IMR-90 (cell line): Measurements from ENCODE around the gene SRGAP3. TPM values are rescaled to one million over a fixed set of nuclear protein-coding genes. Genes with fewer than 3 reads are reported as not detected.

Source experiments
- ATAC-seq: fragments of 200-7000 bp; cut with Tn5 transposase; 2 replicates; pipeline ENCODE4 v1.9.1; 2020; ENCODE audit warnings: low read depth, mild to moderate bottlenecking, moderate library complexity
- BruUV-seq: library from RNA; stranded (reverse); fragments of 400-500 nt; replicated peaks from 2 replicates; lab custom pipeline; 2021; lab: Mats Ljungman, UMichigan
- CTCF ChIA-PET: fragments of 300-600 bp; formaldehyde crosslinking; extraction: SDS; loops from one replicate; lab custom pipeline; 2021; ENCODE audit warnings: antibody characterized with exemption; lab: Yijun Ruan, JAX
- POLR2A ChIA-PET: fragments of 300-600 bp; sonication (Branson Sonifier 250); formaldehyde crosslinking; loops from one replicate; lab custom pipeline; 2022; ENCODE audit warnings: antibody characterized with exemption; ENCODE audit not compliant: unreplicated experiment; lab: Charles Lee
- DNase-seq: peaks from one replicate; pipeline ENCODE4 v3.0.0; 2013
- H2AFZ ChIP-seq: replicated peaks from 2 replicates; pipeline ENCODE3; 2013; ENCODE audit warnings: low read length, mild to moderate bottlenecking; ENCODE audit not compliant: poor library complexity
- H2AK5ac ChIP-seq: 2 replicates; pipeline ENCODE4 v1.6.1; 2013; ENCODE audit warnings: low read depth, low read length, inconsistent platforms
- H2AK9ac ChIP-seq: replicated peaks from 2 replicates; pipeline ENCODE3; 2013; ENCODE audit warnings: mild to moderate bottlenecking, low read depth, low read length, moderate library complexity; ENCODE audit not compliant: poor library complexity
- H2BK120ac ChIP-seq: 2 replicates; pipeline ENCODE4 v1.6.1; 2013; ENCODE audit warnings: low read depth, low read length, inconsistent platforms
- H2BK15ac ChIP-seq: 3 replicates; pipeline ENCODE4 v1.6.1; 2013; ENCODE audit warnings: low read depth, low read length, inconsistent platforms
- H2BK20ac ChIP-seq: 2 replicates; pipeline ENCODE4 v1.6.1; 2013; ENCODE audit warnings: low read depth, mild to moderate bottlenecking, inconsistent platforms, low read length, moderate library complexity
- H2BK5ac ChIP-seq: 2 replicates; pipeline ENCODE4 v1.6.1; 2013; ENCODE audit warnings: mild to moderate bottlenecking, low read depth, low read length, inconsistent platforms; ENCODE audit not compliant: poor library complexity, severe bottlenecking
- H3K14ac ChIP-seq: replicated peaks from 2 replicates; pipeline ENCODE4 v1.6.1; 2013; ENCODE audit warnings: low read depth, low read length, inconsistent platforms
- H3K18ac ChIP-seq: 2 replicates; pipeline ENCODE4 v1.6.1; 2013; ENCODE audit warnings: low read depth, low read length, control low read depth
- H3K23ac ChIP-seq: 2 replicates; pipeline ENCODE4 v1.6.1; 2013; ENCODE audit warnings: low read depth, low read length, inconsistent platforms
- H3K27ac ChIP-seq: 2 replicates; pipeline ENCODE4 v1.5.1; 2013; ENCODE audit warnings: mild to moderate bottlenecking, control low read depth, low read length; ENCODE audit not compliant: insufficient read depth
- H3K27me3 ChIP-seq: 2 replicates; pipeline ENCODE4 v1.6.1; 2013; ENCODE audit warnings: low read length; ENCODE audit not compliant: control insufficient read depth, insufficient read depth
- H3K36me3 ChIP-seq: 2 replicates; pipeline ENCODE4 v1.6.1; 2013; ENCODE audit warnings: low read length, mixed read lengths; ENCODE audit not compliant: control insufficient read depth, insufficient read depth
- H3K4ac ChIP-seq: 2 replicates; pipeline ENCODE4 v1.6.1; 2013; ENCODE audit warnings: low read depth, low read length, inconsistent platforms
- H3K4me1 ChIP-seq: 2 replicates; pipeline ENCODE4 v1.6.1; 2013; ENCODE audit warnings: low read length, mixed read lengths; ENCODE audit not compliant: control insufficient read depth, insufficient read depth
- H3K4me2 ChIP-seq: 2 replicates; pipeline ENCODE4 v1.6.1; 2013; ENCODE audit warnings: low read depth, mild to moderate bottlenecking, control low read depth, low read length, moderate library complexity
- H3K4me3 ChIP-seq: 2 replicates; pipeline ENCODE4 v1.5.1; 2013; ENCODE audit warnings: low read depth, mild to moderate bottlenecking, control low read depth, low read length, moderate library complexity; ENCODE audit not compliant: insufficient read depth
- H3K56ac ChIP-seq: 2 replicates; pipeline ENCODE4 v1.6.1; 2013; ENCODE audit warnings: low read length, inconsistent platforms; ENCODE audit not compliant: insufficient read depth; ENCODE audit errors: extremely low read depth
- H3K79me1 ChIP-seq, 2 experiments: 2 replicates each; pipeline ENCODE4 v1.6.1; 2013; ENCODE audit warnings: low read length in 2 of 2, inconsistent platforms in 1 of 2, low read depth in 1 of 2
- H3K9ac ChIP-seq: 2 replicates; pipeline ENCODE4 v1.6.1; 2013; ENCODE audit warnings: low read depth, low read length, control low read depth
- H3K9me1 ChIP-seq: 2 replicates; pipeline ENCODE4 v1.6.1; 2013; ENCODE audit warnings: low read length, inconsistent platforms; ENCODE audit not compliant: insufficient read depth
- H3K9me3 ChIP-seq: 2 replicates; pipeline ENCODE4 v1.6.1; 2013; ENCODE audit warnings: low read length; ENCODE audit not compliant: control insufficient read depth, insufficient read depth
- H4K20me1 ChIP-seq: 2 replicates; pipeline ENCODE4 v1.6.1; 2013; ENCODE audit warnings: low read length, inconsistent platforms; ENCODE audit not compliant: insufficient read depth
- H4K5ac ChIP-seq: 2 replicates; pipeline ENCODE4 v1.6.1; 2013; ENCODE audit warnings: mild to moderate bottlenecking, low read depth, low read length, control low read depth
- H4K8ac ChIP-seq, 2 experiments: 2 replicates each; pipeline ENCODE4 v1.6.1; 2013; ENCODE audit warnings: low read depth in 2 of 2, low read length in 2 of 2, control low read depth in 1 of 2, inconsistent platforms in 1 of 2
- H4K91ac ChIP-seq: 2 replicates; pipeline ENCODE4 v1.6.1; 2013; ENCODE audit warnings: low read depth, low read length, inconsistent platforms; ENCODE audit not compliant: insufficient read depth
- CEBPB ChIP-seq: IDR thresholded peaks from 2 replicates; pipeline ENCODE4 v1.6.1; 2012; ENCODE audit warnings: low read depth, low read length, improper control_type of control experiment
- CHD1 ChIP-seq: IDR thresholded peaks from 2 replicates; pipeline ENCODE4 v1.6.1; 2012; ENCODE audit warnings: low read depth, low read length, improper control_type of control experiment
- ELK1 ChIP-seq: fragments of 150-350 bp; IDR thresholded peaks from 2 replicates; pipeline ENCODE4 v1.6.1; 2016; ENCODE audit warnings: low read depth, mild to moderate bottlenecking, low read length, moderate library complexity, borderline replicate concordance
- MAZ ChIP-seq: IDR thresholded peaks from 2 replicates; pipeline ENCODE4 v1.6.1; 2012; ENCODE audit warnings: low read depth, mild to moderate bottlenecking, low read length, improper control_type of control experiment, moderate library complexity, borderline replicate concordance
- MXI1 ChIP-seq: IDR thresholded peaks from 2 replicates; pipeline ENCODE4 v1.6.1; 2012; ENCODE audit warnings: low read depth, mild to moderate bottlenecking, low read length, moderate library complexity, borderline replicate concordance
- NFE2L2 ChIP-seq: fragments of 150-350 bp; IDR thresholded peaks from 2 replicates; pipeline ENCODE4 v1.6.1; 2016; ENCODE audit warnings: low read depth, mild to moderate bottlenecking, low read length
- POLR2A ChIP-seq: IDR thresholded peaks from 2 replicates; pipeline ENCODE4 v1.6.1; 2012; ENCODE audit warnings: mild to moderate bottlenecking, low read depth, low read length
- RAD21 ChIP-seq: IDR thresholded peaks from 2 replicates; pipeline ENCODE4 v1.6.1; 2012; ENCODE audit warnings: low read length, improper control_type of control experiment
- RCOR1 ChIP-seq: IDR thresholded peaks from 2 replicates; pipeline ENCODE4 v1.6.1; 2012; ENCODE audit warnings: mild to moderate bottlenecking, low read length, improper control_type of control experiment; ENCODE audit not compliant: insufficient replicate concordance
- SMC3 ChIP-seq: fragments of 150-350 bp; IDR thresholded peaks from 2 replicates; pipeline ENCODE4 v1.6.1; 2016; ENCODE audit warnings: low read depth, mild to moderate bottlenecking, antibody characterized with exemption, low read length, moderate library complexity
- USF2 ChIP-seq: fragments of 150-350 bp; IDR thresholded peaks from 2 replicates; pipeline ENCODE4 v1.6.1; 2017; ENCODE audit warnings: mild to moderate bottlenecking, antibody characterized with exemption, low read length, low read depth
- WGBS, 2 experiments: methylation state at CpG; one replicate each; pipeline versions ENCODE4 v1.1.5 to v1.1.7; 2013; ENCODE audit warnings: missing lambda C conversion rate in 2 of 2; ENCODE audit not compliant: insufficient read length in 1 of 2; ENCODE audit errors: extremely low coverage in 2 of 2; 5-methylcytosine and 5-hydroxymethylcytosine counted together
- dilution Hi-C: fragments of 300-500 bp; cut with HindIII; formaldehyde crosslinking; loops from one replicate; pipeline ENCODE4 v1.14.3; 2018; ENCODE audit warnings: low sequenced_read_pairs; ENCODE audit not compliant: unreplicated experiment
- in situ Hi-C: fragments of 300-500 bp; cut with MboI; formaldehyde crosslinking; loops from 3 replicates; pipeline ENCODE4 v1.14.3; 2019; ENCODE audit warnings: low sequenced_read_pairs, inconsistent platforms, mixed read lengths
- intact Hi-C: fragments of 100-400 bp; cut with micrococcal nuclease; formaldehyde crosslinking; loops from 2 replicates; pipeline ENCODE4 v1.10.0; 2022
- polyA plus RNA-seq, 3 experiments: library from polyadenylated mRNA; depleted of rRNA; stranded (reverse); fragments of >200 nt; gene quantifications; 2 replicates each; pipeline ENCODE4 v1.2.3, GENCODE V29; 2012; ENCODE audit warnings: low replicate concordance in 1 of 3
- total RNA-seq: library from RNA; depleted of rRNA; stranded (reverse); fragments of >200 nt; gene quantifications from 2 replicates; pipeline ENCODE4 v1.2.3, GENCODE V29; 2012

Gene SRGAP3
- total and polyA plus RNA-seq, 2 of the 4 experiments (the other 2 are of a cell fraction) = 0.68 to 1.4 TPM

DNA sequence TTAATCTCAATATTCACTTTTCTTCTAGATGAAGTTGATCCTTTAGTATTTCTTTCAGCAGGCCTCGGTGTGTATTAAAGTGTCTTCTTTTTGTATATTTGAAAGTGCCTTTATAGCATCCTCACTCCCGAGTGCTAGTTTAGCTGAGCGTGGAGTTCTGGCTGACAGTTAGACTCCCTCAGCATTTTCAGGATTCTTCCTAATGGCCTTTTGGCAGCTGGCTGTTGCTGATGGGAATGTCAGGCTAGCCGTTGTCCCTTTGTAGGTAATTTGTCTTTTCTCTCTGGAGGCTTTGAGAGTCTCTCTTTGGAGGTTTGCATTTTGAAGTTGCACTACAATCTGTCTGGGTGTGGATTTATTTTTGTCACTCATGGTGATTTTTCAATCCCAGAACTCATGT is 94.4 kb downstream of the SRGAP3 start:
- Histone ChIP-seq H3K4ac (no peak overlapping the region), H2BK15ac (no peak overlapping the region), H4K5ac (no peak overlapping the region), H3K4me1 (no peaks in the 10 kb centered on the region), H2BK20ac (no peak overlapping the region), H3K79me1 (no peaks in the 10 kb centered on the region), H2AFZ (no peak overlapping the region), H3K4me2 (no peak overlapping the region), H2AK9ac (no peak overlapping the region), H3K23ac (no peak overlapping the region), H3K14ac (no peak overlapping the region), H3K9me1 (no peaks in the 10 kb centered on the region), H3K18ac (no peak overlapping the region), H2BK120ac (no peak overlapping the region), H4K91ac (no peak overlapping the region), H3K9me3 (peaks cover 4% of the 10 kb centered on the region), H4K20me1 (no peaks in the 10 kb centered on the region), H3K27me3 (no peaks in the 10 kb centered on the region), H3K4me3 (no peak overlapping the region), H3K36me3 (no peaks in the 10 kb centered on the region), H3K56ac (no peak overlapping the region), H2BK5ac (no peak overlapping the region), H3K27ac (no peak overlapping the region), H3K9ac (no peak overlapping the region), H2AK5ac (no peak overlapping the region), H4K8ac (no peak overlapping the region)
- DNase-seq (no peak), ATAC-seq (no peak)
- WGBS, 2 experiments = 50% methylated on average over 2 of the region's 4 CpGs; no CpG with 5 or more reads in 1 of the 2 experiments
- intact Hi-C loops (no loop called here), dilution Hi-C loops (no loop called here), in situ Hi-C loops (no loop called here)
- POLR2A ChIA-PET = no interaction called here
- CTCF ChIA-PET = interaction anchor here (0.6 kb wide), 1 partner anchor 377 kb away, joined by 3 read pairs; no protein-coding TSS in a partner anchor
- no TSS peak for BruUV-seq
- TF ChIP-seq CEBPB = no peak
- TF ChIP-seq CHD1 = no peak
- no peak for TF ChIP-seq ELK1
- no peak for TF ChIP-seq RAD21
- no peak for TF ChIP-seq SMC3
- TF ChIP-seq NFE2L2 = no peak
- no peak for TF ChIP-seq MXI1
- no peak for TF ChIP-seq MAZ
- no peak for TF ChIP-seq RCOR1
- TF ChIP-seq USF2 = no peak
- no peak for TF ChIP-seq POLR2A
